GM12878 (cell line): ENCODE data around the gene FUZ.

Source experiments
- BACH1 ChIP-seq: fragments of 450-650 bp; IDR thresholded peaks from 2 replicates; pipeline ENCODE4 v1.6.1; 2017; ENCODE audit warnings: mild to moderate bottlenecking, borderline replicate concordance
- BMI1 ChIP-seq: fragments of 450-650 bp; IDR thresholded peaks from 2 replicates; pipeline ENCODE4 v1.6.1; 2016; ENCODE audit warnings: mild to moderate bottlenecking, moderate library complexity, borderline replicate concordance
- ZNF207 ChIP-seq: fragments of 450-650 bp; IDR thresholded peaks from 2 replicates; pipeline ENCODE4 v1.6.1; 2014; ENCODE audit warnings: antibody characterized with exemption, mild to moderate bottlenecking, borderline replicate concordance
- TF ChIP-seq, protein P1 (sequence below): IDR thresholded peaks from 2 replicates; pipeline ENCODE4 v1.6.1; 2011; ENCODE audit warnings: low read depth, mild to moderate bottlenecking, low read length, moderate library complexity, borderline replicate concordance; ENCODE audit errors: extremely low read depth
- TF ChIP-seq, protein P2 (sequence below), 3 experiments: IDR thresholded peaks in 2 of 3; conservative IDR thresholded peaks in 1 of 3; 2 replicates each; pipeline ENCODE4 v1.5.1; 2011; ENCODE audit warnings: low read depth in 3 of 3, low read length in 3 of 3, mild to moderate bottlenecking in 3 of 3, control low read depth in 2 of 3, moderate library complexity in 2 of 3, inconsistent platforms in 1 of 3, mixed read lengths in 1 of 3; ENCODE audit not compliant: control insufficient read depth in 2 of 3, insufficient read depth in 1 of 3; ENCODE audit errors: extremely low read depth in 1 of 3
- TF ChIP-seq, protein P3 (sequence below): fragments of 450-650 bp; formaldehyde crosslinking; IDR thresholded peaks from 2 replicates; pipeline ENCODE4 v1.4.0; 2020; ENCODE audit warnings: mild to moderate bottlenecking, moderate library complexity

DNA sequence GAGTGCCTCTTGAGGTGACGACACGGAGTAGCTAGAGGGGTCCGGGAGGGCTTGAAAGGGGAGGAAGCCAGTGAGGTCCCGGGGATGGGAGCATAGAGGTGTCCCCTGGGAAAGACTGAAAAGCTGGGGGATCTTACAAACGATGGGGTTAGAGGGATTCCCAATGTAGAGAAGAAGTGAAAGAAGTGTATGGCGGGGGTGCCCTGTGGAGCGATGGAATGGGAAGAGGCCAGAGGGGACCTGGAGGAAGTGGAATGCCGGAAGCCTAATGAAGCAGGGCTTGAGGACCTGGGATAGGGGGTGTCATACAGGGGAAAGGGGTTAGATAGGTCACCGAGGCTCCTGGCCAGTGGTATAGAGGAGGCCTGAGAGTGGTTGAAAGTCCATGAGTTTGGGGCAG, 45.7 kb downstream of the FUZ start:
- TF ChIP-seq, protein P1, sequence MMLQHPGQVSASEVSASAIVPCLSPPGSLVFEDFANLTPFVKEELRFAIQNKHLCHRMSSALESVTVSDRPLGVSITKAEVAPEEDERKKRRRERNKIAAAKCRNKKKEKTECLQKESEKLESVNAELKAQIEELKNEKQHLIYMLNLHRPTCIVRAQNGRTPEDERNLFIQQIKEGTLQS, result no peak
- TF ChIP-seq, protein P2, sequence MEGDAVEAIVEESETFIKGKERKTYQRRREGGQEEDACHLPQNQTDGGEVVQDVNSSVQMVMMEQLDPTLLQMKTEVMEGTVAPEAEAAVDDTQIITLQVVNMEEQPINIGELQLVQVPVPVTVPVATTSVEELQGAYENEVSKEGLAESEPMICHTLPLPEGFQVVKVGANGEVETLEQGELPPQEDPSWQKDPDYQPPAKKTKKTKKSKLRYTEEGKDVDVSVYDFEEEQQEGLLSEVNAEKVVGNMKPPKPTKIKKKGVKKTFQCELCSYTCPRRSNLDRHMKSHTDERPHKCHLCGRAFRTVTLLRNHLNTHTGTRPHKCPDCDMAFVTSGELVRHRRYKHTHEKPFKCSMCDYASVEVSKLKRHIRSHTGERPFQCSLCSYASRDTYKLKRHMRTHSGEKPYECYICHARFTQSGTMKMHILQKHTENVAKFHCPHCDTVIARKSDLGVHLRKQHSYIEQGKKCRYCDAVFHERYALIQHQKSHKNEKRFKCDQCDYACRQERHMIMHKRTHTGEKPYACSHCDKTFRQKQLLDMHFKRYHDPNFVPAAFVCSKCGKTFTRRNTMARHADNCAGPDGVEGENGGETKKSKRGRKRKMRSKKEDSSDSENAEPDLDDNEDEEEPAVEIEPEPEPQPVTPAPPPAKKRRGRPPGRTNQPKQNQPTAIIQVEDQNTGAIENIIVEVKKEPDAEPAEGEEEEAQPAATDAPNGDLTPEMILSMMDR (IDR thresholded peaks at IDR 0.05 in 2 of 3, conservative IDR thresholded peaks at IDR 0.05 in 1 of 3; ENCODE audit: control insufficient read depth in 2 of 3, extremely low read depth in 1 of 3, insufficient read depth in 1 of 3, low read depth in 3 of 3, low read length in 3 of 3), result no peak
- TF ChIP-seq BACH1 (no peak), BMI1 (no peak), ZNF207 (no peak)
- TF ChIP-seq, protein P3, sequence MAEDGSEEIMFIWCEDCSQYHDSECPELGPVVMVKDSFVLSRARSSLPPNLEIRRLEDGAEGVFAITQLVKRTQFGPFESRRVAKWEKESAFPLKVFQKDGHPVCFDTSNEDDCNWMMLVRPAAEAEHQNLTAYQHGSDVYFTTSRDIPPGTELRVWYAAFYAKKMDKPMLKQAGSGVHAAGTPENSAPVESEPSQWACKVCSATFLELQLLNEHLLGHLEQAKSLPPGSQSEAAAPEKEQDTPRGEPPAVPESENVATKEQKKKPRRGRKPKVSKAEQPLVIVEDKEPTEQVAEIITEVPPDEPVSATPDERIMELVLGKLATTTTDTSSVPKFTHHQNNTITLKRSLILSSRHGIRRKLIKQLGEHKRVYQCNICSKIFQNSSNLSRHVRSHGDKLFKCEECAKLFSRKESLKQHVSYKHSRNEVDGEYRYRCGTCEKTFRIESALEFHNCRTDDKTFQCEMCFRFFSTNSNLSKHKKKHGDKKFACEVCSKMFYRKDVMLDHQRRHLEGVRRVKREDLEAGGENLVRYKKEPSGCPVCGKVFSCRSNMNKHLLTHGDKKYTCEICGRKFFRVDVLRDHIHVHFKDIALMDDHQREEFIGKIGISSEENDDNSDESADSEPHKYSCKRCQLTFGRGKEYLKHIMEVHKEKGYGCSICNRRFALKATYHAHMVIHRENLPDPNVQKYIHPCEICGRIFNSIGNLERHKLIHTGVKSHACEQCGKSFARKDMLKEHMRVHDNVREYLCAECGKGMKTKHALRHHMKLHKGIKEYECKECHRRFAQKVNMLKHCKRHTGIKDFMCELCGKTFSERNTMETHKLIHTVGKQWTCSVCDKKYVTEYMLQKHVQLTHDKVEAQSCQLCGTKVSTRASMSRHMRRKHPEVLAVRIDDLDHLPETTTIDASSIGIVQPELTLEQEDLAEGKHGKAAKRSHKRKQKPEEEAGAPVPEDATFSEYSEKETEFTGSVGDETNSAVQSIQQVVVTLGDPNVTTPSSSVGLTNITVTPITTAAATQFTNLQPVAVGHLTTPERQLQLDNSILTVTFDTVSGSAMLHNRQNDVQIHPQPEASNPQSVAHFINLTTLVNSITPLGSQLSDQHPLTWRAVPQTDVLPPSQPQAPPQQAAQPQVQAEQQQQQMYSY (CRISPR knock-in tag), result no peak
